NCI-H526 (cell line): ENCODE data around the gene HLA-DMA.

ENCODE experiments used
- DNase-seq, 2 experiments: peaks; one replicate each; lab custom pipeline; 2025; lab: John Stamatoyannopoulos, UW

Gene HLA-DMA

GRCh38 chr6:32952817-32953739, at the start of gene HLA-DMA:
Gene HLA-DMA (minus strand): TSS chr6:32953097. CDS start chr6:32953036, 61 bp downstream.
- DNase-seq, result peak; percentile 96 to 98

- no peak for DNase-seq
Observed at GRCh38 chr6:33001685-33002084, 48.8 kb upstream of the HLA-DMA start.

- peak; percentile 56 to 69 for DNase-seq
Observed at GRCh38 chr6:33000055-33000454, 47.2 kb upstream of the HLA-DMA start.

GRCh38 chr6:32995448-32995847, 42.6 kb upstream of the HLA-DMA start:
- DNase-seq, result no peak

- DNase-seq, result no peak
Observed at GRCh38 chr6:32993363-32993973, 40.6 kb upstream of the HLA-DMA start.

GRCh38 chr6:32991972-32992371, 39.1 kb upstream of the HLA-DMA start:
- no peak for DNase-seq

GRCh38 chr6:32989368-32989767, 36.5 kb upstream of the HLA-DMA start:
- DNase-seq, result no peak

- peak; percentile 93 to 97 for DNase-seq
Observed at GRCh38 chr6:32984622-32985389, 31.9 kb upstream of the HLA-DMA start.

GRCh38 chr6:32983964-32984621, 31.2 kb upstream of the HLA-DMA start:
- no peak for DNase-seq

- DNase-seq, result no peak
Observed at GRCh38 chr6:32983493-32983848, 30.6 kb upstream of the HLA-DMA start.

GRCh38 chr6:32982702-32983492, 30.0 kb upstream of the HLA-DMA start:
- DNase-seq, result no peak

- no peak for DNase-seq
Observed at GRCh38 chr6:32982084-32982701, 29.3 kb upstream of the HLA-DMA start.

GRCh38 chr6:32980488-32981038, 27.7 kb upstream of the HLA-DMA start:
- no peak for DNase-seq

- DNase-seq, result no peak
Observed at GRCh38 chr6:32979720-32980487, 27.0 kb upstream of the HLA-DMA start.

GRCh38 chr6:32977953-32978324, 25.0 kb upstream of the HLA-DMA start:
- no peak for DNase-seq

- no peak for DNase-seq
Observed at GRCh38 chr6:32977272-32977952, 24.5 kb upstream of the HLA-DMA start.

GRCh38 chr6:32976334-32977069, 23.6 kb upstream of the HLA-DMA start:
- DNase-seq, result no peak

- DNase-seq, result no peak
Observed at GRCh38 chr6:32975886-32976285, 23.0 kb upstream of the HLA-DMA start.
